ENCODE results near the gene JAK1.

The JAK1 gene

DNA sequence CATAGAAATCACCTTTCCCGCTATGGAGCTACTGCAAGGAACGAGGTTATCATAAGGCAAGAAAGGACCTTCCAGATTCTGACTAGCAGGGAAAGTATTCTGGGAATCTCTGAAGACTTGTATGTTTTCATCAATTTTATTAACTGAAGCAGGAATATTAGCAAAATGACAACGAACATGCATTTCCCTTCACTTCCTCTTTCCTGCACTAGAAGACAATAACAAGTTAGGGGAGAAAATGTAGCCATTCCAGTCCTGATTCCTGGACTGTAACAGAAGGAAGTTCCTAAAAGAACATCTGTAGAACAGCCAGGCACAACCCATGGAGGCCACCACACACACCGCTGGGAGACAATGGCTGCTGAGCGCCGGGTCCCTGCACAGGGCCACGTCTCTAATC, 114.7 kb downstream of the JAK1 start:
- H3K4me3 ChIP-seq (ENCODE audit: low read depth, low read length): no peak overlapping the region
- TF ChIP-seq, protein P1, sequence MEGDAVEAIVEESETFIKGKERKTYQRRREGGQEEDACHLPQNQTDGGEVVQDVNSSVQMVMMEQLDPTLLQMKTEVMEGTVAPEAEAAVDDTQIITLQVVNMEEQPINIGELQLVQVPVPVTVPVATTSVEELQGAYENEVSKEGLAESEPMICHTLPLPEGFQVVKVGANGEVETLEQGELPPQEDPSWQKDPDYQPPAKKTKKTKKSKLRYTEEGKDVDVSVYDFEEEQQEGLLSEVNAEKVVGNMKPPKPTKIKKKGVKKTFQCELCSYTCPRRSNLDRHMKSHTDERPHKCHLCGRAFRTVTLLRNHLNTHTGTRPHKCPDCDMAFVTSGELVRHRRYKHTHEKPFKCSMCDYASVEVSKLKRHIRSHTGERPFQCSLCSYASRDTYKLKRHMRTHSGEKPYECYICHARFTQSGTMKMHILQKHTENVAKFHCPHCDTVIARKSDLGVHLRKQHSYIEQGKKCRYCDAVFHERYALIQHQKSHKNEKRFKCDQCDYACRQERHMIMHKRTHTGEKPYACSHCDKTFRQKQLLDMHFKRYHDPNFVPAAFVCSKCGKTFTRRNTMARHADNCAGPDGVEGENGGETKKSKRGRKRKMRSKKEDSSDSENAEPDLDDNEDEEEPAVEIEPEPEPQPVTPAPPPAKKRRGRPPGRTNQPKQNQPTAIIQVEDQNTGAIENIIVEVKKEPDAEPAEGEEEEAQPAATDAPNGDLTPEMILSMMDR (IDR thresholded peaks at IDR 0.05; ENCODE audit: insufficient read depth, low read depth, low read length, missing control alignments): no peak
- DNase-seq (ENCODE audit: low read depth): no peak

DNA sequence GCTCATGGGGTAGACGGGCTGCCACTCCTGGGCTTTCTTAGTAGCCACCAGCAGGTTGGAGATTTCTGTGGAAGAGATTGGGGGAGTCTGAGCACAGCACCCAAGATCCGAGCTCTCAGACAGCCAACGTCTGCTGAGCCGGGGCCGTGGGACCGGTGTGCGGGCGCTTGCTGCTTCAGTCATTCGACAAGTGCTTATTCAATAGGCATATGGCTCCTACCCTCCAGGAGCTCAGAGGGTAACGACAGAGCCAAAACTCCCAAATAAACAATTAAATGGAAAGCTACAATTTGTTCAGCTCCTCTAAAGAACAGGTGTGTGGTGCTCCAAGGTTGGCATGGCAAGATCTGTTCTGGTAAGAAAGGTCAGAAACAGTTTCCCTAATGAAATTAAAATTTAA, 115.5 kb downstream of the JAK1 start:
- TF ChIP-seq, protein P1 (IDR thresholded peaks at IDR 0.05; ENCODE audit: insufficient read depth, low read depth, low read length, missing control alignments): no peak
- no peak overlapping the region for H3K4me3 ChIP-seq (ENCODE audit: low read depth, low read length)
- DNase-seq (ENCODE audit: low read depth): no peak

DNA sequence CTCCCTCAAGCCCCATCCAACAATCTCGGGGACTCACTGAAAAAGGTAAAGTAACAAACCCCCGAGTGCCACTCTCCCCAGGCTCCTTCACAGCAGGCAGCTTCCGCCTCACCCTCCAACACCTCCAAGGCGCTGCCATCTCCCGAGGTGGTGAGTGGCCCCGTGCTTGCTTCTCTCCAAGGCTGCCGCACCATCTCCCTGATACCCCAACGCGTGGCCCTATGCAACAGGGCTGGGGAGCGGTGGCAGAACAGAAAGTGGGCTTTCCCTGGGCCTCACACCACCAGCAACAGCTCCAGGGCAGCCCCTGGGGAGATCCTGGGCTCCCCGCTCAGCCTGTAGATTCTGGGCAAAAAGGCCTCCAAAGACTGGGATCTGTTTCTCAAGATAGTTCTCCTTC, 116.4 kb downstream of the JAK1 start:
- H3K4me3 ChIP-seq (ENCODE audit: low read depth, low read length): no peak overlapping the region
- DNase-seq (ENCODE audit: low read depth): no peak
- TF ChIP-seq, protein P1 (IDR thresholded peaks at IDR 0.05; ENCODE audit: insufficient read depth, low read depth, low read length, missing control alignments): no peak

DNA sequence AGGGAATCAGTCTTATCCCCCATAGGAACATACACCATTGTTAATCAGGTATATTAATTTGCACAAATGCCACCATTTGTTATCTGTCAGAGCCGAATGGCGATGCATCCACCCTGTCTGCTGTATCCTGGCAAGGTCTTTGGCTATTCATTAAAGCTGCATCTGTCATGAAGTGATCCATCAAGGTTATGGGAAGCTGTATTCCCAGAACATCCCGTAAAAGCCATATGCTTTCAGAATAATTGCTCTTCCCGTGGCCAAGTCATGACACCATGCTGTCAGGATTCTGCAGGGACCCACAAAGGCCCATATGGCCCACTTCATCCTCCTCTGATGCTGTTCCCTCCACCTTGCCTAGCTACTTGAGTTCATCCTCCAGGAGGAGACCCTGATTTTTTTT, 117.5 kb downstream of the JAK1 start:
- H3K4me3 ChIP-seq (ENCODE audit: low read depth, low read length): no peak overlapping the region
- DNase-seq (ENCODE audit: low read depth): no peak
- TF ChIP-seq, protein P1 (IDR thresholded peaks at IDR 0.05; ENCODE audit: insufficient read depth, low read depth, low read length, missing control alignments): no peak

DNA sequence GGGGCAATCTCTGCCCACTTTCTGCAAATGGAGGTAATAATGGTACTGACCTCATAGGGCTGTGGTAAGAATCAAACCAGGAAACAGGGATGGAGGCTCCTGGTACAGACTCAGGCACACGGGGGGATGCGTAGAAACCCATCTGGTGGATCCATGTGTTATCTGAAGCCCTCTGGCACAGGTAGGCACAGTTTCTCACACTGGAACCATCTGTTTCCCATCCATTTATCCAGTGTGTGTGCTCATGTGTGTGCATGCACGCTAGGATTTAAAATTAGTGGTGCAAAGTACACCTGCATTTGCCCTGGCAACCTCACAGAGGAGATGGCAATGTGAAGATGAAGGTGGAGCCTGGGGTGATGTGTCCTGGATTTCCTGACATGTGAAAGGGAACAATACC, 118.2 kb downstream of the JAK1 start:
- TF ChIP-seq, protein P1 (IDR thresholded peaks at IDR 0.05; ENCODE audit: insufficient read depth, low read depth, low read length, missing control alignments): no peak
- no peak overlapping the region for H3K4me3 ChIP-seq (ENCODE audit: low read depth, low read length)
- DNase-seq (ENCODE audit: low read depth): no peak

DNA sequence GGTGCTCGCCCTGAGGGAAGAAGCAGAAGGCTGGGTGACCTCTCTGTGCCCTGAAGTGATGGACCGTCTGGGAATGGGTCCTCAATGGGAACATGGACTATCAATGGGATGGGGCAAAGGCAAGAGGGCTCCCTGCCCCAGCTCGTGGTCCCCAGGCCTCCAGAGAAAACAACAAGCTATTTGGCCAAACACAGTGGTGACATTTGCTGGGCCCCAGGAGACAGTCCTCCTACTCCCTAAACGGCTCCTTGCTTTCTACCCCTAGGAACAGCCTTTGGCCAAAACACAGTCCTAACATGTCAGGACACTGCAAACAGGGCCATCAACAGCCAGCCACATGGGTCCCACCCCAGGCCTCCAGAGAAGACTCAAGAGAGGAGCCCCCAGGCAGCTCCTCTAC, 118.7 kb downstream of the JAK1 start:
- TF ChIP-seq, protein P1 (IDR thresholded peaks at IDR 0.05; ENCODE audit: insufficient read depth, low read depth, low read length, missing control alignments): no peak
- DNase-seq (ENCODE audit: low read depth): no peak
- no peak overlapping the region for H3K4me3 ChIP-seq (ENCODE audit: low read depth, low read length)

DNA sequence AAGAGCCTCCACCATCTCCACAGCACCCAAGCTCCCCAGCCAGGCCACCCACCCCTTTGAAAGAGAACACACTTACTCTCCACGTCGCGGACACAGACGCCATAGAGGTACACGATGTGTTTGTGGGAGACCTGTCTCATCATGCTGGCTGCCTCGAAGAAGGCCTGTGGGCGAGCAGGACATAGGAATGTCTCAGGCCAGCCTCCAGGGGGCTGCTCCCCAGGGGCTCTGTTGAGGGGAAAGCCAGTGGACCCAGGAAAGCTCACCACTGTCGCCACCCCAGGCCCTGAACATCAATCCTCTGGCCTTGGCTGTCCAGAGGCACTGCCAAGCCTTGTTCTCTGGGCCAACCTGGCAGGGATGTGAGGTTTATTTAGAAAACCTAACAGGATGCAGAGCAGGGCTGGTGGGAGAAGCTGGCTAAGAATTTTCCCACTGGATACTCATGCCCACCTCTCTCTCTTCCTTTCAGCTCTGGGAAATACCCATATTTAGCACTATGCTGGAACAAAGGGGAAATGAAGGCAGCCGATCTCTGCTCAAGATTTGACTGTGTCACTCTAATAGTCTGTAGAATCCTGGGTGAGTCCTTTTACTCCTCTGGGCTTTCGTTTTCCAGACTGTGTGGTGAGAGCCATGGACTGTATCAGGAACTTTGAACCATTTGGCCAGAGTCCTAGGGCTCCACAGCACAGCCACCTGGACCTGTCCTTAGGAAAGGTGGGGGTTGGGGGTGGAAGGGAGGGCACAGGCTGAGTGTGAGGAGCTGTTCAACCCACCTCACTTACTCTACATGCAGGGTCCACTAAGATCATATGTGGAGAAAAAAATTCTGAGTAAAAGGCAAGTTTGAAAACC, 119.5 kb downstream of the JAK1 start:
- no peak overlapping the region for H3K4me3 ChIP-seq (ENCODE audit: low read depth, low read length)
- DNase-seq (ENCODE audit: low read depth): no peak
- TF ChIP-seq, protein P1 (IDR thresholded peaks at IDR 0.05; ENCODE audit: insufficient read depth, low read depth, low read length, missing control alignments): no peak

Data from GM12865 (cell line).